Astrocyte (in vitro differentiated cells and primary cell): ENCODE measurements around the gene ZBTB21.

ENCODE experiments used
- CTCF ChIP-seq: IDR thresholded peaks from 2 replicates; pipeline ENCODE4 v1.5.1; 2011; ENCODE audit warnings: low read depth, mild to moderate bottlenecking, inconsistent platforms, low read length, moderate library complexity; ENCODE audit not compliant: insufficient read depth
- EZH2 ChIP-seq: IDR thresholded peaks from 2 replicates; pipeline ENCODE4 v1.6.1; 2012; ENCODE audit warnings: mild to moderate bottlenecking, low read length, inconsistent platforms; ENCODE audit not compliant: insufficient read depth

GRCh38 chr21:42041246-42041645, 31.1 kb upstream of the ZBTB21 start:
- TF ChIP-seq CTCF (no peak), EZH2 (no peak)
